BJ (cell line): ENCODE measurements around the gene AFF3. TPM values are rescaled to one million over a fixed set of nuclear protein-coding genes. Genes with fewer than 3 reads are reported as not detected.

Source experiments
- CTCF ChIA-PET: fragments of 350-600 bp; formaldehyde crosslinking; extraction: SDS; loops from one replicate; lab custom pipeline; 2021; ENCODE audit warnings: antibody characterized with exemption, inconsistent platforms; lab: Yijun Ruan, JAX
- POLR2A ChIA-PET: fragments of 300-600 bp; sonication (Branson Sonifier 250); formaldehyde crosslinking; extraction: SDS; loops from one replicate; lab custom pipeline; 2021; ENCODE audit warnings: antibody characterized with exemption; lab: Charles Lee
- DNase-seq: peaks from one replicate; pipeline ENCODE4 v3.0.0-alpha.2; 2011; ENCODE audit warnings: low read depth
- H3K27me3 ChIP-seq: 2 replicates; pipeline ENCODE4 v1.6.0; 2011; ENCODE audit warnings: low read length; ENCODE audit not compliant: control insufficient read depth, insufficient read depth
- H3K36me3 ChIP-seq: 2 replicates; pipeline ENCODE4 v1.5.1; 2011; ENCODE audit warnings: low read length; ENCODE audit not compliant: control insufficient read depth, insufficient read depth
- H3K4me3 ChIP-seq: 2 replicates; pipeline ENCODE4 v1.5.1; 2011; ENCODE audit warnings: low read depth, mild to moderate bottlenecking, control low read depth, low read length
- polyA plus RNA-seq: library from polyadenylated mRNA; depleted of rRNA; stranded (reverse); fragments of >200 nt; gene quantifications from 2 replicates; pipeline ENCODE4 v1.2.3, GENCODE V29; 2011
- TF ChIP-seq, protein P1 (sequence below): IDR thresholded peaks from 2 replicates; pipeline ENCODE4 v1.5.1; 2011; ENCODE audit warnings: low read depth, mild to moderate bottlenecking, control low read depth, inconsistent platforms, low read length, moderate library complexity; ENCODE audit not compliant: insufficient read depth

Gene AFF3
- polyA plus RNA-seq, 1 experiment = 11.5 TPM

DNA sequence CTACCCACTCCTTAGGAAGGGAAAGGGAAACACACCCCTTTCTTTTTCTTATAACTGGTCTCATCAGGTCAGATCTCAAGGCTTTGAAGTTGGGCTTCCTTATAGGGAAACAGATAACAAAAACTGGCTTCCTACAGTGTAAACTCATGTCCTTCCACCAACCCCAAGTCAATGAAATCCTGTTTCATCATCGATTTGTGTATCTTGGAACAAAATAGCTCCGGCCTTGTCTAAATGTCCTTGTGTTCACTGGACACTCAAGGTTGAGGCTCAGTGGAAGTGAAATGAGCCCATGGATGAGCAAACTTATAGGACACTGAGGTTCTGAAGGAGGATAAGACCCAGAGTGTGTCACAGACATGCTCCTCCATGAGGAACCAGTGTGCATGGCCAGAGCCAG lies 496.4 kb downstream of the AFF3 start:
- H3K36me3 ChIP-seq = no peaks in the 10 kb centered on the region
- no peak overlapping the region for H3K4me3 ChIP-seq
- no peaks in the 10 kb centered on the region for H3K27me3 ChIP-seq
- POLR2A ChIA-PET = no interaction called here
- CTCF ChIA-PET = no interaction called here
- no peak for DNase-seq
- TF ChIP-seq, protein P1, sequence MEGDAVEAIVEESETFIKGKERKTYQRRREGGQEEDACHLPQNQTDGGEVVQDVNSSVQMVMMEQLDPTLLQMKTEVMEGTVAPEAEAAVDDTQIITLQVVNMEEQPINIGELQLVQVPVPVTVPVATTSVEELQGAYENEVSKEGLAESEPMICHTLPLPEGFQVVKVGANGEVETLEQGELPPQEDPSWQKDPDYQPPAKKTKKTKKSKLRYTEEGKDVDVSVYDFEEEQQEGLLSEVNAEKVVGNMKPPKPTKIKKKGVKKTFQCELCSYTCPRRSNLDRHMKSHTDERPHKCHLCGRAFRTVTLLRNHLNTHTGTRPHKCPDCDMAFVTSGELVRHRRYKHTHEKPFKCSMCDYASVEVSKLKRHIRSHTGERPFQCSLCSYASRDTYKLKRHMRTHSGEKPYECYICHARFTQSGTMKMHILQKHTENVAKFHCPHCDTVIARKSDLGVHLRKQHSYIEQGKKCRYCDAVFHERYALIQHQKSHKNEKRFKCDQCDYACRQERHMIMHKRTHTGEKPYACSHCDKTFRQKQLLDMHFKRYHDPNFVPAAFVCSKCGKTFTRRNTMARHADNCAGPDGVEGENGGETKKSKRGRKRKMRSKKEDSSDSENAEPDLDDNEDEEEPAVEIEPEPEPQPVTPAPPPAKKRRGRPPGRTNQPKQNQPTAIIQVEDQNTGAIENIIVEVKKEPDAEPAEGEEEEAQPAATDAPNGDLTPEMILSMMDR = no peak

DNA sequence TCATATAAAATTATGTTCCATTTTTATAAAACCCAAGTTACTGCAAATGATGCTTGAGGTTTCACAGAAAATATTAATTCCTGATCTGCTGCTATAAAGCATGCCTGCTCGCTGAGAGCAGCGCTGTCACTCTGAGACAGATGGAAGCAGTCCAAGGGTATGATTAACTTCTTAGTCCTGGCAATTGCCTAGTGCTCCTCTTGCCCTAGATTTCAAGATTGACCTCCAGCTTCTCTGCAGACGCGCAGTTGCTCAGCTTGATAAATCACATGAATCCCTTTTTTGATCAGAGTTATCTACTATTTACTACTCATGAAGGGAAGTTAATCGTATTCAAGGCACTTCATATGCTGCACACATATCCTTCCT lies 498.0 kb downstream of the AFF3 start:
- TF ChIP-seq, protein P1 = no peak
- no peak for DNase-seq
- Histone ChIP-seq H3K27me3 (no peaks in the 10 kb centered on the region), H3K4me3 (no peak overlapping the region), H3K36me3 (no peaks in the 10 kb centered on the region)
- ChIA-PET POLR2A (no interaction called here), CTCF (no interaction called here)

DNA sequence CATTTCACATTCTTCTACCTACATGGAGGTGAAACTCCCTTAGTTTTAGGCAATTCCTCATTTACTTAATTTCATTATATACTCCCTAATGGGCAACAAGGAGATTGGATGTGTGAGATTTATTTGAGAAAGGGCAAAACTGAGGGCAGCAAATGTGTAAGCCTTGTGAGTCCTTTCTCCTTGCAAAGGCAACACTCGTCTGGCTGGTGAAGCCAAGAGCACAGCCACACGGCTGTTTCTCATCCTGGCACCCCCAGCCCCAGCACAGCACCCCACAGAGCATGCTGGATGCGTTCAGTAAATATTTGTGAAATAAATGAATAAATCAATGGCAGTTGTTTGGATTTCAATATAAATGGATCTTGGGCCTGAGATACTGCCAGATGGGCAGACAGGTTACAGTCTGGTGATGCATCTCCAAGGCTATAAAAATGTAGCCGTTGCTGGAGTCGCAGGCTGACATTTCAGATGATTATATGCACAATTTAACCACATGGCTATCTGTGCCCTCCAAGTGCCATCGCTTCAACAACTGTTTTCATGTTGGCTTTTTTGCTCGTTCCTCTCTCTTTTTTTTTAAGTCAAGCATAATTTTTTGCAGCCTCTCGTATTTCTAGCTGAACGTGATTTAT lies 498.5 kb downstream of the AFF3 start:
- H3K27me3 ChIP-seq = no peaks in the 10 kb centered on the region
- no peaks in the 10 kb centered on the region for H3K36me3 ChIP-seq
- no peak overlapping the region for H3K4me3 ChIP-seq
- CTCF ChIA-PET = interaction anchor here (1.2 kb wide), 1 partner anchor 29 kb away, joined by 4 read pairs; no protein-coding TSS in a partner anchor
- TF ChIP-seq, protein P1 = no peak
- DNase-seq = no peak
- POLR2A ChIA-PET = no interaction called here

- ChIA-PET CTCF (no interaction called here), POLR2A (no interaction called here)
- Histone ChIP-seq H3K27me3 (no peaks in the 10 kb centered on the region), H3K36me3 (no peaks in the 10 kb centered on the region), H3K4me3 (no peak overlapping the region)
- TF ChIP-seq, protein P1 = no peak
- no peak for DNase-seq
These were observed 500.4 kb downstream of the AFF3 start for GRCh38 chr2:99641999-99642398.

GRCh38 chr2:99640635-99641151 lies 501.7 kb downstream of the AFF3 start:
- no peak for DNase-seq
- no peak overlapping the region for H3K4me3 ChIP-seq
- POLR2A ChIA-PET = no interaction called here
- no peaks in the 10 kb centered on the region for H3K36me3 ChIP-seq
- TF ChIP-seq, protein P1 = no peak
- CTCF ChIA-PET = no interaction called here
- no peaks in the 10 kb centered on the region for H3K27me3 ChIP-seq
